ENCODE results near the gene EIF3K. TPM values are rescaled to one million over a fixed set of nuclear protein-coding genes. Genes with fewer than 3 reads are reported as not detected.
"Not testable (repeated sequence)": the region's sequence is repeated elsewhere in the genome, so short reads cannot be mapped to it uniquely, and the experiment has no call there.

The EIF3K gene
- total RNA-seq, 2 donors from 2014 or later: 303 to 334 TPM

GRCh38 chr19:38597075-38597474, 21.9 kb upstream of the EIF3K start:
- no peaks in the 10 kb centered on the region for H3K4me1 Mint-ChIP-seq
- H3K4me3 ChIP-seq (ENCODE audit: low read length): no peak overlapping the region
- H3K9me3 ChIP-seq (ENCODE audit: control insufficient read depth, low read length): no peaks in the 10 kb centered on the region
- peak overlapping the region; percentile 68 for H3K4me3 Mint-ChIP-seq
- H3K9ac ChIP-seq (ENCODE audit: extremely low read depth, low read length, poor library complexity, severe bottlenecking): no peak overlapping the region
- H3K4me1 ChIP-seq (ENCODE audit: control insufficient read depth, insufficient read depth, low read length): no peaks in the 10 kb centered on the region
- H3K27ac ChIP-seq (ENCODE audit: low read depth, low read length): no peak overlapping the region
- no peaks in the 10 kb centered on the region for H3K36me3 ChIP-seq (ENCODE audit: control insufficient read depth, insufficient read depth, low read length)
- no peaks in the 10 kb centered on the region for H3K9me3 Mint-ChIP-seq
- H3K27ac Mint-ChIP-seq: no peak overlapping the region
- no peak for TF ChIP-seq CTCF (conservative IDR thresholded peaks at IDR 0.05)
- no peaks in the 10 kb centered on the region for H3K27me3 ChIP-seq (ENCODE audit: control insufficient read depth, insufficient read depth, low read length, poor library complexity, severe bottlenecking)
- no peaks in the 10 kb centered on the region for H3K36me3 Mint-ChIP-seq (ENCODE audit: low read depth)
- WGBS, 2 experiments (ENCODE audit: insufficient coverage in 1 of 2, insufficient read length in 1 of 2): 91 to 97% methylated on average over 6 to 11 of the region's 11 CpGs
- no peak for DNase-seq
- H3K27me3 Mint-ChIP-seq (ENCODE audit: insufficient read depth): peaks cover 2% of the 10 kb centered on the region

GRCh38 chr19:38599722-38600121, 19.3 kb upstream of the EIF3K start:
- no peak overlapping the region for H3K9ac ChIP-seq (ENCODE audit: extremely low read depth, low read length, poor library complexity, severe bottlenecking)
- 92 to 100% methylated on average over 3 to 11 of the region's 11 CpGs for WGBS, 2 experiments (ENCODE audit: insufficient coverage in 1 of 2, insufficient read length in 1 of 2)
- Mint-ChIP-seq H3K27ac (no peak overlapping the region), H3K9me3 (no peaks in the 10 kb centered on the region), H3K27me3 (ENCODE audit: insufficient read depth) (peaks cover 2% of the 10 kb centered on the region), H3K36me3 (ENCODE audit: low read depth) (no peaks in the 10 kb centered on the region), H3K4me3 (no peak overlapping the region), H3K4me1 (no peaks in the 10 kb centered on the region)
- no peaks in the 10 kb centered on the region for H3K9me3 ChIP-seq (ENCODE audit: control insufficient read depth, low read length)
- H3K4me1 ChIP-seq (ENCODE audit: control insufficient read depth, insufficient read depth, low read length): no peaks in the 10 kb centered on the region
- H3K27ac ChIP-seq (ENCODE audit: low read depth, low read length): no peak overlapping the region
- no peak for DNase-seq
- TF ChIP-seq CTCF (conservative IDR thresholded peaks at IDR 0.05): no peak
- H3K36me3 ChIP-seq (ENCODE audit: control insufficient read depth, insufficient read depth, low read length): no peaks in the 10 kb centered on the region
- no peak overlapping the region for H3K4me3 ChIP-seq (ENCODE audit: low read length)
- H3K27me3 ChIP-seq (ENCODE audit: control insufficient read depth, insufficient read depth, low read length, poor library complexity, severe bottlenecking): no peaks in the 10 kb centered on the region

GRCh38 chr19:38602856-38603255, 16.1 kb upstream of the EIF3K start:
- H3K4me1 Mint-ChIP-seq; H3K9ac ChIP-seq (ENCODE audit: extremely low read depth, low read length, poor library complexity, severe bottlenecking); H3K4me1 ChIP-seq (ENCODE audit: control insufficient read depth, insufficient read depth, low read length); DNase-seq; H3K4me3 Mint-ChIP-seq; H3K27me3 Mint-ChIP-seq (ENCODE audit: insufficient read depth); H3K36me3 ChIP-seq (ENCODE audit: control insufficient read depth, insufficient read depth, low read length); H3K36me3 Mint-ChIP-seq (ENCODE audit: low read depth); H3K9me3 ChIP-seq (ENCODE audit: control insufficient read depth, low read length); H3K27ac ChIP-seq (ENCODE audit: low read depth, low read length); H3K4me3 ChIP-seq (ENCODE audit: low read length); H3K27ac Mint-ChIP-seq; H3K27me3 ChIP-seq (ENCODE audit: control insufficient read depth, insufficient read depth, low read length, poor library complexity, severe bottlenecking); H3K9me3 Mint-ChIP-seq: not testable (repeated sequence)
- 85 to 93% methylated on average over 2 to 3 of the region's 5 CpGs for WGBS, 2 experiments (ENCODE audit: insufficient coverage in 1 of 2, insufficient read length in 1 of 2)

GRCh38 chr19:38606131-38606530, 12.9 kb upstream of the EIF3K start:
- no peak overlapping the region for H3K27ac Mint-ChIP-seq
- H3K27ac ChIP-seq (ENCODE audit: low read depth, low read length): no peak overlapping the region
- H3K4me3 Mint-ChIP-seq: no peak overlapping the region
- H3K4me1 Mint-ChIP-seq: no peaks in the 10 kb centered on the region
- no peak overlapping the region for H3K9ac ChIP-seq (ENCODE audit: extremely low read depth, low read length, poor library complexity, severe bottlenecking)
- H3K9me3 ChIP-seq (ENCODE audit: control insufficient read depth, low read length): no peaks in the 10 kb centered on the region
- H3K27me3 Mint-ChIP-seq (ENCODE audit: insufficient read depth): no peaks in the 10 kb centered on the region
- H3K4me3 ChIP-seq (ENCODE audit: low read length): no peak overlapping the region
- no peaks in the 10 kb centered on the region for H3K27me3 ChIP-seq (ENCODE audit: control insufficient read depth, insufficient read depth, low read length, poor library complexity, severe bottlenecking)
- no peaks in the 10 kb centered on the region for H3K4me1 ChIP-seq (ENCODE audit: control insufficient read depth, insufficient read depth, low read length)
- TF ChIP-seq CTCF (conservative IDR thresholded peaks at IDR 0.05): no peak
- no peak for DNase-seq
- no peaks in the 10 kb centered on the region for H3K36me3 ChIP-seq (ENCODE audit: control insufficient read depth, insufficient read depth, low read length)
- H3K9me3 Mint-ChIP-seq: no peaks in the 10 kb centered on the region
- WGBS, 2 experiments (ENCODE audit: insufficient coverage in 1 of 2, insufficient read length in 1 of 2): 88 to 93% methylated on average over 5 to 6 of the region's 6 CpGs
- H3K36me3 Mint-ChIP-seq (ENCODE audit: low read depth): no peaks in the 10 kb centered on the region
